Keratinocyte (primary cell): Measurements from ENCODE around the gene NRG4.

Experiments used
- EZH2 ChIP-seq: IDR thresholded peaks from one replicate; pipeline ENCODE4 v1.6.1; 2012; ENCODE audit warnings: inconsistent platforms, mild to moderate bottlenecking, low read length, moderate library complexity
- TF ChIP-seq, protein P1 (sequence below), 3 experiments: IDR thresholded peaks in 1 of 3; conservative IDR thresholded peaks in 1 of 3; optimal IDR thresholded peaks in 1 of 3; 2 replicates in 2 of 3; 3 replicates in 1 of 3; pipeline versions ENCODE3 to v1.5.1; 2011; ENCODE audit warnings: low read length in 3 of 3, mild to moderate bottlenecking in 3 of 3, moderate library complexity in 2 of 3, control low read depth in 1 of 3, inconsistent platforms in 1 of 3; ENCODE audit not compliant: insufficient read depth in 2 of 3; ENCODE audit errors: extremely low read depth in 1 of 3

DNA sequence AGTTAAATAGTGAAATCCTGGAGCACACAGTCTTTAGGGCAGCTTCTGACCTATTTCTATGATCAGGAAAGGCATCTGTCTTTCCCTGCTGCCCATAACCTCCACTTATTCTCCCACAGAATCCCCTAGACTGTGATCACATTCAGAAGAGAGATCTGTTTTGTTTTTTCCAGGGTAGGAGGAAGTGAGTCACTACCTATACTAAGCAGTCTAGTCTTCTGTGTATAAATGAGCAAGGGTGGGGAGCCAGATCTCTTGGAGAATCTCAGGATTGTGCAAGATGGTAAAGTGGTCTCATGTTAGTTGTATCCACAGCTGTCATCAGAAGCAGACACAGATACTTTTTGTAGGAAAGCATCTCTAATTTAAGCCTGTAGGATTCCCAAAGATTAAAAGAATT, 120.3 kb downstream of the NRG4 start:
- TF ChIP-seq, protein P1, sequence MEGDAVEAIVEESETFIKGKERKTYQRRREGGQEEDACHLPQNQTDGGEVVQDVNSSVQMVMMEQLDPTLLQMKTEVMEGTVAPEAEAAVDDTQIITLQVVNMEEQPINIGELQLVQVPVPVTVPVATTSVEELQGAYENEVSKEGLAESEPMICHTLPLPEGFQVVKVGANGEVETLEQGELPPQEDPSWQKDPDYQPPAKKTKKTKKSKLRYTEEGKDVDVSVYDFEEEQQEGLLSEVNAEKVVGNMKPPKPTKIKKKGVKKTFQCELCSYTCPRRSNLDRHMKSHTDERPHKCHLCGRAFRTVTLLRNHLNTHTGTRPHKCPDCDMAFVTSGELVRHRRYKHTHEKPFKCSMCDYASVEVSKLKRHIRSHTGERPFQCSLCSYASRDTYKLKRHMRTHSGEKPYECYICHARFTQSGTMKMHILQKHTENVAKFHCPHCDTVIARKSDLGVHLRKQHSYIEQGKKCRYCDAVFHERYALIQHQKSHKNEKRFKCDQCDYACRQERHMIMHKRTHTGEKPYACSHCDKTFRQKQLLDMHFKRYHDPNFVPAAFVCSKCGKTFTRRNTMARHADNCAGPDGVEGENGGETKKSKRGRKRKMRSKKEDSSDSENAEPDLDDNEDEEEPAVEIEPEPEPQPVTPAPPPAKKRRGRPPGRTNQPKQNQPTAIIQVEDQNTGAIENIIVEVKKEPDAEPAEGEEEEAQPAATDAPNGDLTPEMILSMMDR (optimal IDR thresholded peaks at IDR 0.05 in 1 of 3, IDR thresholded peaks at IDR 0.05 in 1 of 3, conservative IDR thresholded peaks at IDR 0.05 in 1 of 3; ENCODE audit: extremely low read depth in 1 of 3, insufficient read depth in 2 of 3, low read length in 3 of 3), result no peak
- TF ChIP-seq EZH2, result no peak
